T-helper 1 cell treated with Interleukin-12 subunit alpha and Interleukin-12 subunit beta and Interleukin-4 antibody, amounts not matched to agents 30 ng/mL and 1 ng/mL, for 36 hours (primary cell): ENCODE measurements around the gene CNOT6L. TPM values are rescaled to one million over a fixed set of nuclear protein-coding genes. Genes with fewer than 3 reads are reported as not detected.

ENCODE experiments used
- total RNA-seq: library from RNA; stranded (reverse); gene quantifications from 2 replicates; pipeline ENCODE4 v1.2.3, GENCODE V29; 2022

Gene CNOT6L
- total RNA-seq, 1 donor from 2014 or later = 103 TPM

Other genes starting within 250 kb of the CNOT6L start
- gene CXCL13, start 213.5 kb downstream of the CNOT6L start, total RNA-seq = not detected in 2 replicates
- 25.8 and 30.4 TPM in 2 replicates for gene MRPL1, start 43.5 kb upstream of the CNOT6L start, total RNA-seq
- gene FRAS1, start 238.0 kb upstream of the CNOT6L start, total RNA-seq = not detected in 2 replicates